ENCODE measurements around the gene BPNT1. TPM values are rescaled to one million over a fixed set of nuclear protein-coding genes. Genes with fewer than 3 reads are reported as not detected.

The BPNT1 gene
- total RNA-seq, 1 experiment from 2014 or later, result 25.2 TPM

DNA sequence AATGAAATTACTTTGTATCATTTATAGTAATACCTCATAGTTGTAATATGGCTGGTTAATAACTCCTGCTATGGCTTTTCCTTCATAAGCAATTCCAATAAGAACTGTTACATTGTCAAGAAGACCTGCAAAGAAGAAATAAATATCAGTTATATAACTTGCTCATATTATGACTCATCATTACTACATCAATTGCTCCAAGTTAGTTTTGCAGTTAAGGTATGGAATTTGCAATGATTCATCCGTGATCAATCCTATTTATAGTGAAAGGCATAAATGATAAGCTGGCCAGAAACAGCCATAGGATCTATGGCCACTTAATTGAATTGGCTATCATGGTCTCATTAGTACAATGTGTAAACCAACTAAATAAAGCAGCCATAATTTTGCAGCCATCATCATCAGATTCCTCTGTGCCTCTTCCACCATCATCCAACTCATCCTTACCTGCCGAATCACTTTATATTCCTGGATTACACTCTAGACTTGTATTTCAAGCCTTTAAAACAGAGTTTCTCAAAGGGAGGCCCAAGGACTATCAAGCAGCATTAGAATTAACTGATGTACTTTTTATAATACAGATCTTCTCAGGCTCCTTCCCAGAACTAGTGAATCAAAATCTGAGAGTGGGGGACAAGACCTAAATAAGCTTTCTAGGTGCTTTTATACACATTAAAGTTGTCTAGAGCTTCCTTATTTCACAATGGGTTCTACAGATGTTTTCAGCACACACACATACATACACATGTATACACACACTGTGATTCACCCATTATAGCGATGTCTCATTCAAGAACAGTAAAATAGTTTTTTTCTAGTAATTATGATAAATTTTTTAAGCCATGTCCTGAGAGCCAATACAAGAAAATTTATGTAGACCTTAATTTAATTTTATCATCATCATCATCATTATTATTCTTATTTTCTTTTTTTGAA lies 22.1 kb downstream of the BPNT1 start:
- RAD21 ChIA-PET (ENCODE audit: low non-redundant PET in 1 of 2, low total read pairs in 2 of 2, uncharacterized antibody in 2 of 2, unreplicated experiment in 2 of 2), result no interaction called here
- BruUV-seq (replicated peaks), result no TSS peak
- H3K36me3 ChIP-seq (ENCODE audit: control insufficient read depth in 1 of 2, insufficient read depth in 2 of 2, low read length in 2 of 2), result peaks cover 3 to 5% of the 10 kb centered on the region in 2 experiments; a peak in 1 of 4 replicates
- H2AFZ ChIP-seq (ENCODE audit: low read depth, low read length, poor library complexity, severe bottlenecking), result no peak overlapping the region
- no peaks in the 10 kb centered on the region for H3K9me3 ChIP-seq (ENCODE audit: control insufficient read depth in 1 of 2, insufficient read depth in 1 of 2, low read depth in 1 of 2, low read length in 2 of 2)
- CTCF ChIA-PET, result no interaction called here
- DNase-seq (ENCODE audit: low read depth, low spot score), result no peak
- H3K9ac ChIP-seq (ENCODE audit: low read length), result no peak overlapping the region
- no peaks in the 10 kb centered on the region for H4K20me1 ChIP-seq (ENCODE audit: insufficient read depth)
- H3K27me3 ChIP-seq (ENCODE audit: insufficient read depth, low read length), result no peaks in the 10 kb centered on the region
- H3K4me1 ChIP-seq (ENCODE audit: control insufficient read depth in 1 of 2, insufficient read depth in 2 of 2, low read length in 2 of 2), result peaks cover 0 to 8% of the 10 kb centered on the region in 2 experiments; a peak in 2 of 4 replicates
- H3K27ac ChIP-seq (ENCODE audit: low read depth, low read length), result no peak overlapping the region
- peak overlapping the region; percentile 43; the same call in 1 of the 2 replicates for H3K4me2 ChIP-seq (ENCODE audit: low read length)
- POLR2A ChIA-PET, result no interaction called here
- H3K9me2 ChIP-seq (ENCODE audit: insufficient read depth), result no peaks in the 10 kb centered on the region
- H3K4me3 ChIP-seq (replicated peaks in 1 of 2; ENCODE audit: low read depth in 1 of 2, low read length in 2 of 2), result no peak overlapping the region
- intact Hi-C loops (cut with micrococcal nuclease), result no loop called here
- TF ChIP-seq TCF7L2 (IDR thresholded peaks at IDR 0.05; ENCODE audit: borderline replicate concordance, extremely low read depth, insufficient read depth, insufficient read length), result no peak
- peak; percentile 21; the same call in 1 of the 2 replicates for TF ChIP-seq FOSL1 (IDR thresholded peaks at IDR 0.05; ENCODE audit: low read depth)
- ATAC-seq, result no peak
- no peaks in the 10 kb centered on the region for H3K79me2 ChIP-seq (ENCODE audit: insufficient read depth, low read length)

- H3K36me3 ChIP-seq (ENCODE audit: control insufficient read depth in 1 of 2, insufficient read depth in 2 of 2, low read length in 2 of 2), result peaks cover 3 to 5% of the 10 kb centered on the region in 2 experiments; a peak in 1 of 4 replicates
These were observed 27.0 kb downstream of the BPNT1 start for GRCh38 chr1:220062629-220063028.

More at GRCh38 chr1:220062629-220063028, 27.0 kb downstream of the BPNT1 start:
- H2AFZ ChIP-seq (ENCODE audit: low read depth, low read length, poor library complexity, severe bottlenecking), result no peak overlapping the region
- no peak overlapping the region for H3K4me2 ChIP-seq (ENCODE audit: low read length)
- no peak for DNase-seq (ENCODE audit: low read depth, low spot score)
- ChIA-PET RAD21 (ENCODE audit: low non-redundant PET in 1 of 2, low total read pairs in 2 of 2, uncharacterized antibody in 2 of 2, unreplicated experiment in 2 of 2) (no interaction called here), CTCF (no interaction called here), POLR2A (no interaction called here)
- H3K4me3 ChIP-seq (replicated peaks in 1 of 2; ENCODE audit: low read depth in 1 of 2, low read length in 2 of 2), result no peak overlapping the region
- H3K27ac ChIP-seq (ENCODE audit: low read depth, low read length), result no peak overlapping the region
- no peaks in the 10 kb centered on the region for H4K20me1 ChIP-seq (ENCODE audit: insufficient read depth)
- H3K27me3 ChIP-seq (ENCODE audit: insufficient read depth, low read length), result no peaks in the 10 kb centered on the region
- TF ChIP-seq, protein P1, sequence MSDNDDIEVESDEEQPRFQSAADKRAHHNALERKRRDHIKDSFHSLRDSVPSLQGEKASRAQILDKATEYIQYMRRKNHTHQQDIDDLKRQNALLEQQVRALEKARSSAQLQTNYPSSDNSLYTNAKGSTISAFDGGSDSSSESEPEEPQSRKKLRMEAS (IDR thresholded peaks at IDR 0.05), result no peak
- TF ChIP-seq ZFX (IDR thresholded peaks at IDR 0.05) (no peak), SIN3A (IDR thresholded peaks at IDR 0.05; ENCODE audit: low read depth) (no peak), CEBPB (IDR thresholded peaks at IDR 0.05; ENCODE audit: low read depth) (no peak), EGR1 (IDR thresholded peaks at IDR 0.05; ENCODE audit: low read depth) (no peak), FOSL1 (IDR thresholded peaks at IDR 0.05; ENCODE audit: low read depth) (no peak), POLR2A (IDR thresholded peaks at IDR 0.05; ENCODE audit: borderline replicate concordance, extremely low read depth, insufficient read depth, insufficient read length) (no peak)
- no peak for ATAC-seq
- no peaks in the 10 kb centered on the region for H3K9me3 ChIP-seq (ENCODE audit: control insufficient read depth in 1 of 2, insufficient read depth in 1 of 2, low read depth in 1 of 2, low read length in 2 of 2)
- intact Hi-C loops (cut with micrococcal nuclease), result no loop called here
- H3K4me1 ChIP-seq (ENCODE audit: control insufficient read depth in 1 of 2, insufficient read depth in 2 of 2, low read length in 2 of 2), result peaks cover 0 to 6% of the 10 kb centered on the region in 2 experiments; a peak in 2 of 4 replicates
- no peaks in the 10 kb centered on the region for H3K79me2 ChIP-seq (ENCODE audit: insufficient read depth, low read length)
- no TSS peak for BruUV-seq (replicated peaks)
- H3K9ac ChIP-seq (ENCODE audit: low read length), result no peak overlapping the region
- H3K9me2 ChIP-seq (ENCODE audit: insufficient read depth), result no peaks in the 10 kb centered on the region
